HepG2 (cell line): ENCODE results near the gene TGFBR1. TPM values are rescaled to one million over a fixed set of nuclear protein-coding genes. Genes with fewer than 3 reads are reported as not detected.

Experiments
- ATAC-seq: fragments of 200-7000 bp; cut with Tn5 transposase; 3 replicates; pipeline ENCODE4 v1.9.1; 2020; ENCODE audit warnings: mild to moderate bottlenecking, moderate library complexity
- BruUV-seq: library from RNA; stranded (reverse); fragments of 400-500 nt; replicated peaks from 2 replicates; lab custom pipeline; 2021; lab: Mats Ljungman, UMichigan
- CTCF ChIA-PET: fragments of 300-600 bp; formaldehyde crosslinking; extraction: SDS; loops from one replicate; lab custom pipeline; 2021; ENCODE audit warnings: low total read pairs, inconsistent platforms, low intra/inter-chr PET ratio; lab: Yijun Ruan, JAX
- POLR2A ChIA-PET: fragments of 350-600 bp; sonication (Branson Sonifier 250); formaldehyde crosslinking; loops from one replicate; lab custom pipeline; 2020; ENCODE audit warnings: antibody characterized with exemption, inconsistent platforms; lab: Yijun Ruan, JAX
- DNase-seq: peaks from one replicate; pipeline ENCODE4 v3.0.0-alpha.2; 2015; ENCODE audit warnings: low spot score
- FAIRE-seq: peaks from 3 replicates; lab custom pipeline; 2011; peaks lifted over from hg19 to GRCh38; lab: Jason Lieb, UNC
- H2AFZ ChIP-seq: one replicate; pipeline ENCODE4 v1.6.1; 2011; ENCODE audit warnings: low read length, inconsistent platforms
- H3K27ac ChIP-seq: fragments of 300-600 bp; 3 replicates; pipeline ENCODE4 v1.8.0; 2011; ENCODE audit warnings: mixed run types, mild to moderate bottlenecking, mixed read lengths, low read length, inconsistent platforms; ENCODE audit not compliant: insufficient read depth; ENCODE audit errors: extremely low read length
- H3K27me3 ChIP-seq, 2 experiments: fragments of 200-600 bp in 1 of 2; 2 replicates in 1 of 2; 3 replicates in 1 of 2; pipeline versions ENCODE4 v1.6.0 to v1.8.0; 2011; ENCODE audit warnings: low read length in 2 of 2, mild to moderate bottlenecking in 2 of 2, moderate library complexity in 2 of 2, inconsistent platforms in 1 of 2; ENCODE audit not compliant: insufficient read depth in 2 of 2, control insufficient read depth in 1 of 2
- H3K36me3 ChIP-seq, 2 experiments: fragments of 200-600 bp in 1 of 2; replicated peaks in 1 of 2; 2 replicates in 1 of 2; 3 replicates in 1 of 2; pipeline versions ENCODE4 v1.5.1 to v1.8.0; 2011; ENCODE audit warnings: low read length in 2 of 2, inconsistent platforms in 1 of 2; ENCODE audit not compliant: insufficient read depth in 2 of 2, control insufficient read depth in 1 of 2
- H3K4me1 ChIP-seq: 2 replicates; pipeline ENCODE4 v1.5.1; 2012; ENCODE audit warnings: low read length, inconsistent platforms; ENCODE audit not compliant: insufficient read depth
- H3K4me2 ChIP-seq: 2 replicates; pipeline ENCODE4 v1.6.0; 2011; ENCODE audit warnings: low read depth, low read length, inconsistent platforms
- H3K4me3 ChIP-seq, 3 experiments: fragments of 200-600 bp in 1 of 3; sonication (generic), shearing (Covaris generic) in 1 of 3; replicated peaks in 1 of 3; 2 replicates each; pipeline ENCODE4 v1.5.1; 2011 to 2016; ENCODE audit warnings: low read length in 3 of 3, inconsistent platforms in 2 of 3, low read depth in 2 of 3, mild to moderate bottlenecking in 2 of 3, control low read depth in 1 of 3, mixed read lengths in 1 of 3; ENCODE audit not compliant: insufficient read depth in 1 of 3
- H3K79me2 ChIP-seq: one replicate; pipeline ENCODE4 v1.6.1; 2011; ENCODE audit warnings: low read length, inconsistent platforms; ENCODE audit not compliant: insufficient read depth
- H3K9ac ChIP-seq: 2 replicates; pipeline ENCODE4 v1.6.0; 2011; ENCODE audit warnings: mild to moderate bottlenecking, low read depth, low read length, inconsistent platforms; ENCODE audit not compliant: insufficient read depth
- H3K9me3 ChIP-seq: 2 replicates; pipeline ENCODE4 v1.5.1; 2012; ENCODE audit warnings: mild to moderate bottlenecking, low read length
- H4K20me1 ChIP-seq: 2 replicates; pipeline ENCODE4 v1.6.0; 2011; ENCODE audit warnings: inconsistent platforms, mild to moderate bottlenecking, low read length, moderate library complexity; ENCODE audit not compliant: insufficient read depth
- ATF7-NPFF ChIP-seq: sonication (generic); formaldehyde crosslinking; IDR thresholded peaks from 2 replicates; pipeline ENCODE4 v1.8.1; 2023; ENCODE audit warnings: mild to moderate bottlenecking, low read depth, missing genetic modification reagents, moderate library complexity
- HBP1 ChIP-seq: IDR thresholded peaks from 2 replicates; pipeline ENCODE4 v1.6.1; 2016; ENCODE audit warnings: low read depth, control low read depth
- HNRNPUL1 ChIP-seq: fragments of 200-400 bp; formaldehyde crosslinking; IDR thresholded peaks from 2 replicates; pipeline ENCODE4 v1.6.1; 2017; ENCODE audit warnings: low read depth, mild to moderate bottlenecking, low read length, moderate library complexity
- HOXA5 ChIP-seq: sonication (generic); formaldehyde crosslinking; IDR thresholded peaks from 2 replicates; pipeline ENCODE4 v1.4.0; 2020; ENCODE audit warnings: missing genetic modification reagents
- JUN ChIP-seq: sonication (generic); formaldehyde crosslinking; IDR thresholded peaks from 2 replicates; pipeline ENCODE4 v1.4.0; 2020; ENCODE audit warnings: mild to moderate bottlenecking, missing genetic modification reagents
- KDM4B ChIP-seq: sonication (generic); formaldehyde crosslinking; IDR thresholded peaks from 2 replicates; pipeline ENCODE4 v1.4.0; 2020; ENCODE audit warnings: missing genetic modification reagents
- KLF16 ChIP-seq, 2 experiments: sonication (generic) in 1 of 2; formaldehyde crosslinking in 1 of 2; IDR thresholded peaks; 2 replicates each; pipeline versions ENCODE4 v1.6.1 to v1.8.0; 2016 to 2023; ENCODE audit warnings: missing genetic modification reagents in 2 of 2, missing compliant biosample characterization in 1 of 2
- MAFF ChIP-seq: IDR thresholded peaks from 2 replicates; pipeline ENCODE4 v1.6.1; 2011; ENCODE audit warnings: low read depth, low read length, improper control_type of control experiment
- NR2F2 ChIP-seq: IDR thresholded peaks from 2 replicates; pipeline ENCODE4 v1.6.1; 2012; ENCODE audit warnings: low read depth, inconsistent platforms, borderline replicate concordance
- PAXIP1 ChIP-seq: sonication (generic); formaldehyde crosslinking; conservative IDR thresholded peaks from 2 replicates; pipeline ENCODE4 v1.4.0; 2020; ENCODE audit warnings: mild to moderate bottlenecking, missing genetic modification reagents, moderate library complexity
- PHF8 ChIP-seq: sonication (generic); formaldehyde crosslinking; IDR thresholded peaks from 2 replicates; pipeline ENCODE4 v1.5.0; 2020; ENCODE audit warnings: missing genetic modification reagents
- RFX5 ChIP-seq: IDR thresholded peaks from 2 replicates; pipeline ENCODE4 v1.6.1; 2011; ENCODE audit warnings: low read depth, low read length, improper control_type of control experiment
- TAF15 ChIP-seq: fragments of 200-400 bp; formaldehyde crosslinking; IDR thresholded peaks from one replicate; pipeline ENCODE4 v1.6.1; 2018; ENCODE audit warnings: mild to moderate bottlenecking, low read depth, low read length; ENCODE audit not compliant: poor library complexity, severe bottlenecking
- TBX3 ChIP-seq: fragments of 450-650 bp; IDR thresholded peaks from 2 replicates; pipeline ENCODE4 v1.6.1; 2017; ENCODE audit warnings: antibody characterized with exemption, mild to moderate bottlenecking, inconsistent platforms, borderline replicate concordance
- ZNF513 ChIP-seq: sonication (generic); formaldehyde crosslinking; conservative IDR thresholded peaks from 2 replicates; pipeline ENCODE4 v1.5.0; 2020; ENCODE audit warnings: missing genetic modification reagents
- ZNF652 ChIP-seq: IDR thresholded peaks from 2 replicates; pipeline ENCODE4 v1.6.1; 2016; ENCODE audit warnings: low read depth, borderline replicate concordance
- ZNF710 ChIP-seq: sonication (generic); formaldehyde crosslinking; IDR thresholded peaks from 2 replicates; pipeline ENCODE4 v1.5.0; 2020; ENCODE audit warnings: mild to moderate bottlenecking, missing genetic modification reagents, borderline replicate concordance
- WGBS: methylation state at CpG from one replicate; pipeline ENCODE4 v1.1.6; 2017; ENCODE audit warnings: low lambda C conversion rate; 5-methylcytosine and 5-hydroxymethylcytosine counted together
- in situ Hi-C: cut with HindIII; loops from 2 replicates; pipeline ENCODE4 v1.10.0; 2017; ENCODE audit warnings: low pct_unique_long_range_greater_than_20kb; ENCODE audit not compliant: extremely low pct_ligation_motif_present
- intact Hi-C: fragments of 100-400 bp; cut with micrococcal nuclease; formaldehyde crosslinking; loops from one replicate; pipeline ENCODE4 v1.10.0; 2022; ENCODE audit not compliant: unreplicated experiment
- polyA plus RNA-seq, 8 experiments: library from polyadenylated mRNA; depleted of rRNA in 3 of 8; stranded (reverse) in 7 of 8; unstranded in 1 of 8; fragments of >200 nt; fragmentation: Illumina TruSeq in 4 of 8; extraction: Trizol in 4 of 8; gene quantifications; 2 replicates each; pipeline versions ENCODE4 v1.2.1 to v1.2.3, GENCODE V29; 2011 to 2016; ENCODE audit warnings: low read depth in 4 of 8, missing spikeins in 1 of 8, mixed read lengths in 1 of 8; ENCODE audit not compliant: insufficient read depth in 1 of 8
- total RNA-seq, 5 experiments: library from RNA; depleted of rRNA; stranded (reverse); fragments of >200 nt; fragmentation: Illumina TruSeq; extraction: Trizol; gene quantifications; 2 replicates each; pipeline ENCODE4 v1.2.3, GENCODE V29; 2016; ENCODE audit warnings: low read depth in 1 of 5

The TGFBR1 gene
- total and polyA plus RNA-seq, 2 of the 13 experiments (the other 11 are each of a cell fraction or from before 2014, with no cell fraction given): 16.8 to 23.9 TPM

- Histone ChIP-seq H3K4me2 (peak overlapping the region; percentile 58), H4K20me1 (no peaks in the 10 kb centered on the region), H3K27me3 (peaks cover 0 to 10% of the 10 kb centered on the region in 2 experiments; a peak in 2 of 5 replicates), H3K27ac (no peak overlapping the region), H3K36me3 (no peaks in the 10 kb centered on the region), H2AFZ (no peak overlapping the region), H3K4me3 (no peak overlapping the region; a peak in 1 of 6 replicates), H3K4me1 (peaks cover 74% of the 10 kb centered on the region), H3K79me2 (no peaks in the 10 kb centered on the region), H3K9ac (no peak overlapping the region), H3K9me3 (no peaks in the 10 kb centered on the region)
- peak; percentile 53 for ATAC-seq
- BruUV-seq: no TSS peak
- no peak for FAIRE-seq
- peak; percentile 22 for DNase-seq
- POLR2A ChIA-PET: no interaction called here
- 2% methylated on average over 3 of the region's 4 CpGs for WGBS
- in situ Hi-C loops: loop anchor here (25.0 kb wide), 1 partner anchor 836 kb away; no protein-coding TSS in a partner anchor
- CTCF ChIA-PET: no interaction called here
- intact Hi-C loops: no loop called here
- TF ChIP-seq TBX3 (no peak), ZNF710 (CRISPR knock-in tag) (no peak), MAFF (peak; percentile 40; the same call in 1 of the 2 replicates), TAF15 (no peak), ZNF652 (CRISPR knock-in tag) (no peak), HNRNPUL1 (no peak), ATF7-NPFF (CRISPR knock-in tag) (no peak), PAXIP1 (CRISPR knock-in tag) (peak; percentile 16; the same call in 1 of the 2 replicates), HBP1 (CRISPR knock-in tag) (no peak), JUN (no peak), RFX5 (no peak), PHF8 (CRISPR knock-in tag) (no peak), HOXA5 (CRISPR knock-in tag) (no peak), ZNF513 (CRISPR knock-in tag) (no peak), KDM4B (CRISPR knock-in tag) (no peak), NR2F2 (no peak), KLF16 (CRISPR knock-in tag; IDR thresholded peaks at IDR 0.05) (no peak)
These were observed 71.7 kb downstream of the TGFBR1 start for GRCh38 chr9:99176527-99177013.
